ENCODE results near the gene PLA2G4F. TPM values are rescaled to one million over a fixed set of nuclear protein-coding genes. Genes with fewer than 3 reads are reported as not detected.

Gene PLA2G4F
- total RNA-seq, 1 experiment from 2014 or later: 0.87 TPM

GRCh38 chr15:42199126-42199525, 42.7 kb upstream of the PLA2G4F start:
- H3K9me3 Mint-ChIP-seq (ENCODE audit: low read depth, unreplicated experiment): no peaks in the 10 kb centered on the region
- no TSS peak for BruUV-seq (replicated peaks)
- H3K27me3 Mint-ChIP-seq (ENCODE audit: unreplicated experiment): no peaks in the 10 kb centered on the region
- DNase-seq: no peak
- TF ChIP-seq CTCF (IDR thresholded peaks at IDR 0.05; ENCODE audit: unreplicated experiment): no peak
- CTCF ChIA-PET: no interaction called here
- no peak overlapping the region for H3K27ac Mint-ChIP-seq (ENCODE audit: unreplicated experiment)
- intact Hi-C loops (cut with micrococcal nuclease; ENCODE audit: unreplicated experiment): no loop called here
- no peak overlapping the region for H3K4me3 Mint-ChIP-seq (ENCODE audit: low read depth, unreplicated experiment)
- H3K36me3 Mint-ChIP-seq (ENCODE audit: insufficient read depth, unreplicated experiment): no peaks in the 10 kb centered on the region
- no peaks in the 10 kb centered on the region for H3K4me1 Mint-ChIP-seq (ENCODE audit: low read depth, unreplicated experiment)

- Mint-ChIP-seq H3K36me3 (ENCODE audit: insufficient read depth, unreplicated experiment) (no peaks in the 10 kb centered on the region), H3K4me1 (ENCODE audit: low read depth, unreplicated experiment) (no peaks in the 10 kb centered on the region), H3K27me3 (ENCODE audit: unreplicated experiment) (no peaks in the 10 kb centered on the region), H3K4me3 (ENCODE audit: low read depth, unreplicated experiment) (no peak overlapping the region), H3K27ac (ENCODE audit: unreplicated experiment) (no peak overlapping the region), H3K9me3 (ENCODE audit: low read depth, unreplicated experiment) (no peaks in the 10 kb centered on the region)
- CTCF ChIA-PET: no interaction called here
- TF ChIP-seq CTCF (IDR thresholded peaks at IDR 0.05; ENCODE audit: unreplicated experiment): no peak
- intact Hi-C loops (cut with micrococcal nuclease; ENCODE audit: unreplicated experiment): no loop called here
- DNase-seq: no peak
- BruUV-seq (replicated peaks): no TSS peak
Measured at GRCh38 chr15:42198516-42198915, 42.1 kb upstream of the PLA2G4F start.

- CTCF ChIA-PET: no interaction called here
- Mint-ChIP-seq H3K9me3 (ENCODE audit: low read depth, unreplicated experiment) (no peaks in the 10 kb centered on the region), H3K4me3 (ENCODE audit: low read depth, unreplicated experiment) (no peak overlapping the region), H3K4me1 (ENCODE audit: low read depth, unreplicated experiment) (no peaks in the 10 kb centered on the region), H3K27ac (ENCODE audit: unreplicated experiment) (no peak overlapping the region), H3K36me3 (ENCODE audit: insufficient read depth, unreplicated experiment) (peaks cover 7% of the 10 kb centered on the region), H3K27me3 (ENCODE audit: unreplicated experiment) (no peaks in the 10 kb centered on the region)
- no peak for TF ChIP-seq CTCF (IDR thresholded peaks at IDR 0.05; ENCODE audit: unreplicated experiment)
- DNase-seq: no peak
- intact Hi-C loops (cut with micrococcal nuclease; ENCODE audit: unreplicated experiment): no loop called here
- no TSS peak for BruUV-seq (replicated peaks)
Measured at GRCh38 chr15:42194513-42194912, 38.1 kb upstream of the PLA2G4F start.

- intact Hi-C loops (cut with micrococcal nuclease; ENCODE audit: unreplicated experiment): no loop called here
- Mint-ChIP-seq H3K9me3 (ENCODE audit: low read depth, unreplicated experiment) (no peaks in the 10 kb centered on the region), H3K27me3 (ENCODE audit: unreplicated experiment) (no peaks in the 10 kb centered on the region), H3K27ac (ENCODE audit: unreplicated experiment) (no peak overlapping the region), H3K4me1 (ENCODE audit: low read depth, unreplicated experiment) (no peaks in the 10 kb centered on the region), H3K36me3 (ENCODE audit: insufficient read depth, unreplicated experiment) (peaks cover 7% of the 10 kb centered on the region), H3K4me3 (ENCODE audit: low read depth, unreplicated experiment) (no peak overlapping the region)
- no peak for TF ChIP-seq CTCF (IDR thresholded peaks at IDR 0.05; ENCODE audit: unreplicated experiment)
- DNase-seq: no peak
- BruUV-seq (replicated peaks): no TSS peak
- CTCF ChIA-PET: interaction anchor here (0.6 kb wide), 1 partner anchor 21 kb away, joined by 4 read pairs; no protein-coding TSS in a partner anchor
Measured at GRCh38 chr15:42193383-42193782, 36.9 kb upstream of the PLA2G4F start.

Measured in Calu3 (cell line).